ENCODE results near the gene ZNF48.

- no peak for TF ChIP-seq CTCF (IDR thresholded peaks at IDR 0.05)
- no peak for TF ChIP-seq EZH2 (IDR thresholded peaks at IDR 0.05; ENCODE audit: borderline replicate concordance, insufficient read depth, low read depth, low read length, poor library complexity, severe bottlenecking)
Measured at GRCh38 chr16:30351001-30351441, 44.2 kb upstream of the ZNF48 start.
